ENCODE measurements around the gene SIN3B. TPM values are rescaled to one million over a fixed set of nuclear protein-coding genes. Genes with fewer than 3 reads are reported as not detected.

SIN3B gene
- total and polyA plus RNA-seq, 9 of the 15 experiments (the other 6 are each of a cell fraction or from before 2014, with no cell fraction given) = 0.51 to 34.2 (median 14.3) TPM

- TF ChIP-seq ZZZ3 (IDR thresholded peaks at IDR 0.05) (no peak), SMARCA5 (IDR thresholded peaks at IDR 0.05) (no peak), MEIS2 (IDR thresholded peaks at IDR 0.05; ENCODE audit: partially characterized antibody) (no peak), ZNF184 (CRISPR knock-in tag; IDR thresholded peaks at IDR 0.05) (no peak), SMAD2 (IDR thresholded peaks at IDR 0.05; ENCODE audit: low read depth, low read length) (no peak), SMARCB1 (IDR thresholded peaks at IDR 0.05; ENCODE audit: insufficient read length, low read depth) (no peak), NR4A1 (CRISPR knock-in tag; IDR thresholded peaks at IDR 0.05) (no peak), NR4A1 (tag; IDR thresholded peaks at IDR 0.05) (no peak; the same call in 1 of the 2 replicates), ADNP (tag; IDR thresholded peaks at IDR 0.05) (no peak), XRCC5 (IDR thresholded peaks at IDR 0.05; ENCODE audit: low read depth, low read length) (no peak), ELK1 (CRISPR knock-in tag; IDR thresholded peaks at IDR 0.05) (no peak), CBFB (CRISPR knock-in tag; IDR thresholded peaks at IDR 0.05) (no peak), MECOM (CRISPR knock-in tag; IDR thresholded peaks at IDR 0.05) (no peak), GATAD2A (IDR thresholded peaks at IDR 0.05) (no peak), THRA (IDR thresholded peaks at IDR 0.05) (no peak), NUFIP1 (IDR thresholded peaks at IDR 0.05; ENCODE audit: partially characterized antibody) (no peak), ZNF280A (IDR thresholded peaks at IDR 0.05; ENCODE audit: low read depth, partially characterized antibody) (no peak), STAT6 (CRISPR knock-in tag; IDR thresholded peaks at IDR 0.05) (no peak), DMBX1 (CRISPR knock-in tag; IDR thresholded peaks at IDR 0.05; ENCODE audit: borderline replicate concordance) (peak; percentile 28; the same call in 1 of the 2 replicates), YBX1 (IDR thresholded peaks at IDR 0.05) (no peak)
Observed at GRCh38 chr19:16887353-16888265, 58.4 kb downstream of the SIN3B start (continued).
